ENCODE data around the gene SCEL.

The SCEL gene

DNA sequence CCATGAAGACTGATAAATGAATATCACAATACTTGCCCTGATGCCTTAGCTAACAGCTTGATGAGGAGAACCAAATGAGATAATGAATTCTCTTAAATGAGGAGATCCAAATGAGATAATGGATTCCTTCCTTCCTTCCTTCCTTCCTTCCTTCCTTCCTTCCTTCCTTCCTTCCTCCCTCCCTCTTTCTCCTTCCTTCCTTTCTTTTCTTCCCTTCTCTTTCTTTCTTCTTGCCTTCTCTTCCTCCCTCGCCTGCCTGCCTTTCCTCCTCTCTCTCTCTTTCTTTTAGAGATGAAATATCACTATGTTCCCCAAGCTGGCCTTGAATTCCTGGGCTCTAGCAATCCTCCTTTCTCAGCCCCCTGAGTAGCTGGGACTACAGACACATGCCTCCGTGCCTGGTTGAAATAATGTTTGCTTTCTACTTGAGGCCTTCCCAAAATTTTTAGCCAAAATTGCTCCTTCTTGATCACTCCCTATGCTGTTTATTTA is 158.0 kb downstream of the SCEL start:
- DNase-seq (ENCODE audit: low spot score): no peak
- TF ChIP-seq, protein P1, sequence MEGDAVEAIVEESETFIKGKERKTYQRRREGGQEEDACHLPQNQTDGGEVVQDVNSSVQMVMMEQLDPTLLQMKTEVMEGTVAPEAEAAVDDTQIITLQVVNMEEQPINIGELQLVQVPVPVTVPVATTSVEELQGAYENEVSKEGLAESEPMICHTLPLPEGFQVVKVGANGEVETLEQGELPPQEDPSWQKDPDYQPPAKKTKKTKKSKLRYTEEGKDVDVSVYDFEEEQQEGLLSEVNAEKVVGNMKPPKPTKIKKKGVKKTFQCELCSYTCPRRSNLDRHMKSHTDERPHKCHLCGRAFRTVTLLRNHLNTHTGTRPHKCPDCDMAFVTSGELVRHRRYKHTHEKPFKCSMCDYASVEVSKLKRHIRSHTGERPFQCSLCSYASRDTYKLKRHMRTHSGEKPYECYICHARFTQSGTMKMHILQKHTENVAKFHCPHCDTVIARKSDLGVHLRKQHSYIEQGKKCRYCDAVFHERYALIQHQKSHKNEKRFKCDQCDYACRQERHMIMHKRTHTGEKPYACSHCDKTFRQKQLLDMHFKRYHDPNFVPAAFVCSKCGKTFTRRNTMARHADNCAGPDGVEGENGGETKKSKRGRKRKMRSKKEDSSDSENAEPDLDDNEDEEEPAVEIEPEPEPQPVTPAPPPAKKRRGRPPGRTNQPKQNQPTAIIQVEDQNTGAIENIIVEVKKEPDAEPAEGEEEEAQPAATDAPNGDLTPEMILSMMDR (IDR thresholded peaks at IDR 0.05; ENCODE audit: extremely low read depth, missing control alignments): no peak

All from GM20000 (cell line).